K562 (cell line): ENCODE measurements around the gene FAM219B. TPM values are rescaled to one million over a fixed set of nuclear protein-coding genes. Genes with fewer than 3 reads are reported as not detected.

Source experiments
- CAMTA2 ChIP-seq: fragments of 250-450 bp; sonication (Bioruptor Pico); conservative IDR thresholded peaks from 2 replicates; pipeline ENCODE4 v1.5.1; 2022
- CBX5 ChIP-seq: IDR thresholded peaks from 2 replicates; pipeline ENCODE4 v1.6.1; 2014; ENCODE audit warnings: low read depth, borderline replicate concordance
- EP300 ChIP-seq: IDR thresholded peaks from 2 replicates; pipeline ENCODE4 v1.6.1; 2012; ENCODE audit warnings: low read length, improper control_type of control experiment
- FIP1L1 ChIP-seq: fragments of 200-400 bp; formaldehyde crosslinking; IDR thresholded peaks from 2 replicates; pipeline ENCODE4 v1.6.1; 2018; ENCODE audit warnings: mild to moderate bottlenecking, low read depth, low read length; ENCODE audit not compliant: poor library complexity, severe bottlenecking
- FOXJ3 ChIP-seq: sonication (generic); formaldehyde crosslinking; IDR thresholded peaks from 2 replicates; pipeline ENCODE4 v1.4.0; 2020; ENCODE audit warnings: mild to moderate bottlenecking, missing genetic modification reagents
- HLTF ChIP-seq: fragments of 450-650 bp; IDR thresholded peaks from 2 replicates; pipeline ENCODE4 v1.6.1; 2016
- KLF16 ChIP-seq: IDR thresholded peaks from 2 replicates; pipeline ENCODE4 v1.6.1; 2016; ENCODE audit warnings: antibody characterized with exemption
- POLR3G ChIP-seq: IDR thresholded peaks from 2 replicates; pipeline ENCODE4 v1.6.1; 2011; ENCODE audit not compliant: insufficient read length, insufficient replicate concordance; ENCODE audit errors: extremely low read depth
- RBM25 ChIP-seq: fragments of 200-400 bp; formaldehyde crosslinking; IDR thresholded peaks from 2 replicates; pipeline ENCODE4 v1.6.1; 2018; ENCODE audit warnings: low read length, low read depth, moderate library complexity; ENCODE audit not compliant: severe bottlenecking
- SMC3 ChIP-seq: conservative IDR thresholded peaks from 2 replicates; pipeline ENCODE4 v1.6.1; 2011; ENCODE audit warnings: low read depth, low read length, improper control_type of control experiment; ENCODE audit not compliant: insufficient read depth
- SREBF2 ChIP-seq: sonication (generic); formaldehyde crosslinking; IDR thresholded peaks from 2 replicates; pipeline ENCODE4 v1.4.0; 2020; ENCODE audit warnings: mild to moderate bottlenecking, missing genetic modification reagents
- STAT5B ChIP-seq: fragments of 250-450 bp; sonication (Bioruptor Pico); IDR thresholded peaks from 2 replicates; pipeline ENCODE4 v1.8.0; 2021; ENCODE audit warnings: mild to moderate bottlenecking, inconsistent platforms
- TEAD2 ChIP-seq: fragments of 450-650 bp; IDR thresholded peaks from 2 replicates; pipeline ENCODE4 v1.6.1; 2016; ENCODE audit warnings: missing genetic modification characterization, control low read depth, missing compliant biosample characterization
- THAP7 ChIP-seq: fragments of 250-450 bp; sonication (Bioruptor Pico); IDR thresholded peaks from 2 replicates; pipeline ENCODE4 v1.5.0; 2021
- YY1 ChIP-seq, 3 experiments: IDR thresholded peaks; 2 replicates each; pipeline ENCODE4 v1.6.1; 2011; ENCODE audit warnings: low read length in 2 of 3, mild to moderate bottlenecking in 2 of 3, moderate library complexity in 2 of 3, borderline replicate concordance in 1 of 3, control low read depth in 1 of 3, low read depth in 1 of 3; ENCODE audit not compliant: insufficient read depth in 3 of 3, insufficient replicate concordance in 2 of 3, control insufficient read depth in 1 of 3, insufficient read length in 1 of 3; ENCODE audit errors: extremely low read depth in 1 of 3
- ZFP30 ChIP-seq: fragments of 250-450 bp; sonication (Bioruptor Pico); IDR thresholded peaks from 2 replicates; pipeline ENCODE4 v1.8.0; 2022; ENCODE audit warnings: moderate library complexity, mild to moderate bottlenecking, inconsistent platforms, borderline replicate concordance
- ZNF140 ChIP-seq: fragments of 250-450 bp; sonication (Bioruptor Pico); IDR thresholded peaks from 2 replicates; pipeline ENCODE4 v1.8.0; 2021; ENCODE audit warnings: moderate library complexity, mild to moderate bottlenecking, inconsistent platforms
- ZNF23 ChIP-seq: fragments of 250-450 bp; sonication (Bioruptor Pico); IDR thresholded peaks from 2 replicates; pipeline ENCODE4 v1.4.0; 2020; ENCODE audit warnings: mild to moderate bottlenecking
- ZNF282 ChIP-seq: sonication (generic); formaldehyde crosslinking; IDR thresholded peaks from 2 replicates; pipeline ENCODE4 v1.8.1; 2023; ENCODE audit warnings: missing genetic modification reagents
- ZNF79 ChIP-seq: fragments of 250-450 bp; sonication (Bioruptor Pico); IDR thresholded peaks from 2 replicates; pipeline ENCODE4 v1.4.0; 2020; ENCODE audit warnings: low read depth, mild to moderate bottlenecking, moderate library complexity
- polyA plus RNA-seq, 8 experiments: library from polyadenylated mRNA; depleted of rRNA in 4 of 8; stranded (reverse) in 5 of 8; unstranded in 3 of 8; fragments of >200 nt; fragmentation: Nextera tagmentation in 2 of 8; fragmentation: Illumina TruSeq in 1 of 8; extraction: Ambion mirVana in 2 of 8; extraction: Trizol in 1 of 8; gene quantifications; 2 replicates each; pipeline versions ENCODE4 v1.2.1 to v1.2.3, GENCODE V29; 2011 to 2014; ENCODE audit warnings: inconsistent platforms in 1 of 8, missing spikeins in 1 of 8
- total RNA-seq, 7 experiments: library from RNA; depleted of rRNA in 6 of 7; stranded (reverse); fragments of >200 nt in 6 of 7; fragmentation: Illumina TruSeq in 2 of 7; extraction: Trizol in 2 of 7; gene quantifications; 2 replicates each; pipeline versions ENCODE4 v1.2.1 to v1.2.3, GENCODE V29; 2011 to 2021; ENCODE audit warnings: low replicate concordance in 1 of 7
- TF ChIP-seq, protein P1 (sequence below): IDR thresholded peaks from 2 replicates; pipeline ENCODE4 v1.6.1; 2011; ENCODE audit not compliant: insufficient read length; ENCODE audit errors: extremely low read depth
- TF ChIP-seq, protein P2 (sequence below): fragments of 450-650 bp; IDR thresholded peaks from 2 replicates; pipeline ENCODE4 v1.6.1; 2018; ENCODE audit warnings: mild to moderate bottlenecking, low read depth; ENCODE audit not compliant: partially characterized antibody
- TF ChIP-seq, protein P3 (sequence below): fragments of 450-650 bp; formaldehyde crosslinking; IDR thresholded peaks from 2 replicates; pipeline ENCODE4 v1.4.0; 2020; ENCODE audit warnings: mild to moderate bottlenecking
- TF ChIP-seq, protein P4 (sequence below): sonication (generic); formaldehyde crosslinking; IDR thresholded peaks from 2 replicates; pipeline ENCODE4 v1.9.0; 2022; ENCODE audit warnings: mild to moderate bottlenecking, missing genetic modification reagents

The FAM219B gene
- total and polyA plus RNA-seq, 9 of the 15 experiments (the other 6 are each of a cell fraction or from before 2014, with no cell fraction given): 6.8 to 50.4 (median 29.4) TPM

DNA sequence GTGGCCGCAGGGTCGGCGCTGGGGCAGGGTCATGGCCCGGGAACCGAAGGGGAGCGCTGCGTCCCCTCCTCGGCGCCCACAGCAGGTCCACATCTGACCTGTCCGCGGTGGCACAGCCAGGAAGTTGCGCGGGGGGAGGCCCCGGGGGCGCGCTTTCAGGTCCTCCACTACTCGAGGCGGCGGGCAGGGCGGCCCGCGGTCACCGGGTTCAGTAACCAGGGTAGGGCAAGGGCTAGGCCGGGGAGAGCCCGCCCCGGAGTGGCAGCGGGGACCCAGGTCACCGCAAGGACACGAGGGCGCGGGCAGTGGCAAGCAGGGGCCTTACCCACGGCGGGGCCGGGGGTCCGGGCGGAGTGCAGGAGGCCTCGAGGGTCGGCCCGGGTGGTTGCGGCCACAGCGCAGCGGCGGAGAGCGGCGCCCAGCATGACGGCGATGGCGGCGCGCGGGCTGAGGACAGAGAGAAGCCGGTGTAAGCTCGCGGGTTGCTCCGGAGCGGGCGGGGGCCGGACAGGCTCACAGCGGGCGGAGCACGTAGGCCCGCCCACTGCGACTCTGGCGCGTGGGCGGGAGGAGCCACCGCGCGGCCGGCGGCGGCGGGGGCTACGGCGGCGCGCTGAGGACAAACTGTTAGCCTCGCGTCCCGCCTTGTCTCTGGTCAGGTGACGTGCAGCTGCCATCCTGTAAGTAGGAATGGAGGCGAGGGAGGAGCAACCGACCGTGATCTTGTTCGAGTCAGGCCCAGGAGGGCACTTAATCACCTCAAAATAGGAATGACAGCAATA, 31.1 kb upstream of the FAM219B start, which contains the start of gene COX5A (continued):
- TF ChIP-seq ZFP30 (CRISPR knock-in tag) (no peak), FIP1L1 (peak; percentile 98), CBX5 (no peak), YY1 (IDR thresholded peaks at IDR 0.05; ENCODE audit: borderline replicate concordance in 1 of 3, control insufficient read depth in 1 of 3, extremely low read depth in 1 of 3, insufficient read depth in 3 of 3, insufficient read length in 1 of 3, insufficient replicate concordance in 2 of 3, low read depth in 1 of 3, low read length in 2 of 3) (peak; percentile 45 to 86 (median 82)), RBM25 (peak; percentile 18), ZNF140 (CRISPR knock-in tag) (no peak), ZNF282 (CRISPR knock-in tag) (0 out of 2 replicates have a peak, but pooled peaks have one; percentile 64), STAT5B (CRISPR knock-in tag) (no peak), CAMTA2 (CRISPR knock-in tag) (no peak), POLR3G (no peak), EP300 (peak; percentile 32; the same call in 1 of the 2 replicates), SMC3 (no peak), HLTF (no peak; the same call in 1 of the 2 replicates), ZNF79 (CRISPR knock-in tag) (no peak), KLF16 (peak; percentile 60; the same call in 1 of the 2 replicates), ZNF23 (CRISPR knock-in tag) (no peak), THAP7 (CRISPR knock-in tag) (peak; percentile 21; the same call in 1 of the 2 replicates), FOXJ3 (no peak), SREBF2 (no peak), TEAD2 (tag) (no peak)
- TF ChIP-seq, protein P1, sequence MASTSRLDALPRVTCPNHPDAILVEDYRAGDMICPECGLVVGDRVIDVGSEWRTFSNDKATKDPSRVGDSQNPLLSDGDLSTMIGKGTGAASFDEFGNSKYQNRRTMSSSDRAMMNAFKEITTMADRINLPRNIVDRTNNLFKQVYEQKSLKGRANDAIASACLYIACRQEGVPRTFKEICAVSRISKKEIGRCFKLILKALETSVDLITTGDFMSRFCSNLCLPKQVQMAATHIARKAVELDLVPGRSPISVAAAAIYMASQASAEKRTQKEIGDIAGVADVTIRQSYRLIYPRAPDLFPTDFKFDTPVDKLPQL: no peak
- TF ChIP-seq, protein P2, sequence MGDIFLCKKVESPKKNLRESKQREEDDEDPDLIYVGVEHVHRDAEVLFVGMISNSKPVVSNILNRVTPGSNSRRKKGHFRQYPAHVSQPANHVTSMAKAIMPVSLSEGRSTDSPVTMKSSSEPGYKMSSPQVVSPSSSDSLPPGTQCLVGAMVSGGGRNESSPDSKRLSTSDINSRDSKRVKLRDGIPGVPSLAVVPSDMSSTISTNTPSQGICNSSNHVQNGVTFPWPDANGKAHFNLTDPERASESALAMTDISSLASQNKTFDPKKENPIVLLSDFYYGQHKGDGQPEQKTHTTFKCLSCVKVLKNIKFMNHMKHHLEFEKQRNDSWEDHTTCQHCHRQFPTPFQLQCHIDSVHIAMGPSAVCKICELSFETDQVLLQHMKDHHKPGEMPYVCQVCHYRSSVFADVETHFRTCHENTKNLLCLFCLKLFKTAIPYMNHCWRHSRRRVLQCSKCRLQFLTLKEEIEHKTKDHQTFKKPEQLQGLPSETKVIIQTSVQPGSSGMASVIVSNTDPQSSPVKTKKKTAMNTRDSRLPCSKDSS: no peak
- TF ChIP-seq, protein P3, sequence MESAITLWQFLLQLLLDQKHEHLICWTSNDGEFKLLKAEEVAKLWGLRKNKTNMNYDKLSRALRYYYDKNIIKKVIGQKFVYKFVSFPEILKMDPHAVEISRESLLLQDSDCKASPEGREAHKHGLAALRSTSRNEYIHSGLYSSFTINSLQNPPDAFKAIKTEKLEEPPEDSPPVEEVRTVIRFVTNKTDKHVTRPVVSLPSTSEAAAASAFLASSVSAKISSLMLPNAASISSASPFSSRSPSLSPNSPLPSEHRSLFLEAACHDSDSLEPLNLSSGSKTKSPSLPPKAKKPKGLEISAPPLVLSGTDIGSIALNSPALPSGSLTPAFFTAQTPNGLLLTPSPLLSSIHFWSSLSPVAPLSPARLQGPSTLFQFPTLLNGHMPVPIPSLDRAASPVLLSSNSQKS (CRISPR knock-in tag): no peak
- TF ChIP-seq, protein P4, sequence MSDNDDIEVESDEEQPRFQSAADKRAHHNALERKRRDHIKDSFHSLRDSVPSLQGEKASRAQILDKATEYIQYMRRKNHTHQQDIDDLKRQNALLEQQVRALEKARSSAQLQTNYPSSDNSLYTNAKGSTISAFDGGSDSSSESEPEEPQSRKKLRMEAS: peak; percentile 71
